HEK293 (cell line): Measurements from ENCODE around the gene ALOX15B.

Source experiments
- CTCF ChIA-PET: fragments of 350-600 bp; formaldehyde crosslinking; extraction: SDS; loops from one replicate; lab custom pipeline; 2021; ENCODE audit warnings: antibody characterized with exemption; lab: Yijun Ruan, JAX
- POLR2A ChIA-PET: fragments of 300-600 bp; formaldehyde crosslinking; extraction: SDS; loops from one replicate; lab custom pipeline; 2020; ENCODE audit warnings: antibody characterized with exemption, inconsistent platforms; lab: Yijun Ruan, JAX
- H3K27ac ChIP-seq: fragments of 200-500 bp; sonication (Bioruptor generic); 2 replicates; pipeline ENCODE4 v1.5.1; 2014; ENCODE audit warnings: low read depth, low read length, control low read depth, inconsistent platforms; ENCODE audit errors: extremely low read depth
- H3K36me3 ChIP-seq, 2 experiments: fragments of 200-500 bp in 1 of 2; sonication (Bioruptor generic) in 1 of 2; 1 replicate in 1 of 2; 2 replicates in 1 of 2; pipeline ENCODE4 v1.5.1; 2014 to 2017; ENCODE audit warnings: inconsistent platforms in 2 of 2, low read length in 2 of 2; ENCODE audit not compliant: control insufficient read depth in 2 of 2, insufficient read depth in 1 of 2
- H3K4me1 ChIP-seq: fragments of 200-500 bp; sonication (Bioruptor generic); 2 replicates; pipeline ENCODE4 v1.5.1; 2014; ENCODE audit warnings: mild to moderate bottlenecking, low read length, inconsistent platforms; ENCODE audit not compliant: control insufficient read depth, insufficient read depth
- H3K4me3 ChIP-seq: 2 replicates; pipeline ENCODE4 v1.5.1; 2011; ENCODE audit warnings: low read depth, mild to moderate bottlenecking, control low read depth, low read length, moderate library complexity
- H3K9me3 ChIP-seq: fragments of 200-500 bp; sonication (Bioruptor generic); 2 replicates; pipeline ENCODE4 v1.5.1; 2014; ENCODE audit warnings: low read depth, low read length, inconsistent platforms; ENCODE audit not compliant: control insufficient read depth, insufficient read depth
- GLIS1 ChIP-seq: fragments of 450-650 bp; formaldehyde crosslinking; IDR thresholded peaks from 2 replicates; pipeline ENCODE4 v1.5.1; 2016; ENCODE audit warnings: missing biosample characterization, missing genetic modification characterization
- KLF17 ChIP-seq: fragments of 450-650 bp; formaldehyde crosslinking; IDR thresholded peaks from 2 replicates; pipeline ENCODE4 v1.5.1; 2016; ENCODE audit warnings: missing biosample characterization, missing genetic modification characterization
- SCRT1 ChIP-seq: fragments of 450-650 bp; formaldehyde crosslinking; IDR thresholded peaks from 2 replicates; pipeline ENCODE4 v1.5.1; 2016; ENCODE audit warnings: missing biosample characterization, missing genetic modification characterization, borderline replicate concordance
- SP3 ChIP-seq: fragments of 450-650 bp; formaldehyde crosslinking; IDR thresholded peaks from 2 replicates; pipeline ENCODE4 v1.5.1; 2016; ENCODE audit warnings: missing biosample characterization, missing genetic modification characterization
- ZBTB20 ChIP-seq: fragments of 450-650 bp; formaldehyde crosslinking; IDR thresholded peaks from 2 replicates; pipeline ENCODE4 v1.5.1; 2016; ENCODE audit warnings: missing biosample characterization, missing genetic modification characterization
- ZEB2 ChIP-seq: fragments of 450-650 bp; formaldehyde crosslinking; IDR thresholded peaks from 2 replicates; pipeline ENCODE4 v1.5.1; 2016; ENCODE audit warnings: missing biosample characterization, missing genetic modification characterization
- ZNF157 ChIP-seq: fragments of 450-650 bp; formaldehyde crosslinking; IDR thresholded peaks from 2 replicates; pipeline ENCODE4 v1.5.1; 2016; ENCODE audit warnings: missing biosample characterization, missing genetic modification characterization
- ZNF169 ChIP-seq: fragments of 450-650 bp; formaldehyde crosslinking; IDR thresholded peaks from 2 replicates; pipeline ENCODE4 v1.5.1; 2016; ENCODE audit warnings: missing biosample characterization, missing genetic modification characterization
- ZNF362 ChIP-seq: fragments of 450-650 bp; formaldehyde crosslinking; IDR thresholded peaks from 2 replicates; pipeline ENCODE4 v1.5.1; 2016; ENCODE audit warnings: missing biosample characterization, missing genetic modification characterization
- ZNF398 ChIP-seq: fragments of 450-650 bp; formaldehyde crosslinking; IDR thresholded peaks from 2 replicates; pipeline ENCODE4 v1.5.1; 2017; ENCODE audit warnings: missing biosample characterization, missing genetic modification characterization
- ZNF518A ChIP-seq: fragments of 450-650 bp; formaldehyde crosslinking; conservative IDR thresholded peaks from 2 replicates; pipeline ENCODE4 v1.5.1; 2016; ENCODE audit warnings: low read depth, missing biosample characterization, missing genetic modification characterization
- ZNF580 ChIP-seq: fragments of 450-650 bp; formaldehyde crosslinking; IDR thresholded peaks from 2 replicates; pipeline ENCODE4 v1.5.1; 2016; ENCODE audit warnings: missing biosample characterization, missing genetic modification characterization
- ZNF626 ChIP-seq: fragments of 450-650 bp; sonication (Bioruptor Pico); formaldehyde crosslinking; IDR thresholded peaks from 2 replicates; pipeline ENCODE4 v1.5.1; 2018; ENCODE audit warnings: missing biosample characterization, missing genetic modification characterization, inconsistent platforms
- ZNF658 ChIP-seq: fragments of 450-650 bp; formaldehyde crosslinking; IDR thresholded peaks from 2 replicates; pipeline ENCODE4; 2016; ENCODE audit warnings: missing biosample characterization, missing genetic modification characterization
- ZNF660 ChIP-seq: fragments of 450-650 bp; IDR thresholded peaks from 2 replicates; pipeline ENCODE4 v1.5.1; 2018; ENCODE audit warnings: missing biosample characterization, mild to moderate bottlenecking, missing genetic modification characterization
- ZNF664 ChIP-seq: fragments of 450-650 bp; formaldehyde crosslinking; IDR thresholded peaks from 2 replicates; pipeline ENCODE4 v1.5.1; 2016; ENCODE audit warnings: missing biosample characterization, missing genetic modification characterization
- ZNF76 ChIP-seq: fragments of 450-650 bp; formaldehyde crosslinking; IDR thresholded peaks from 2 replicates; pipeline ENCODE4; 2016; ENCODE audit warnings: low read depth, missing biosample characterization, missing genetic modification characterization, borderline replicate concordance
- ZNF785 ChIP-seq: fragments of 450-650 bp; formaldehyde crosslinking; IDR thresholded peaks from 2 replicates; pipeline ENCODE4 v1.5.1; 2016; ENCODE audit warnings: missing biosample characterization, missing genetic modification characterization
- ZNF792 ChIP-seq: fragments of 450-650 bp; formaldehyde crosslinking; IDR thresholded peaks from 2 replicates; pipeline ENCODE4 v1.5.1; 2016; ENCODE audit warnings: missing biosample characterization, missing genetic modification characterization
- ZNF830 ChIP-seq: fragments of 450-650 bp; IDR thresholded peaks from 2 replicates; pipeline ENCODE4 v1.5.0; 2018; ENCODE audit warnings: missing biosample characterization, missing genetic modification characterization, low read depth, mild to moderate bottlenecking, moderate library complexity
- ZSCAN4 ChIP-seq: fragments of 450-650 bp; formaldehyde crosslinking; IDR thresholded peaks from 2 replicates; pipeline ENCODE4 v1.5.1; 2017; ENCODE audit warnings: missing biosample characterization, missing genetic modification characterization

ALOX15B gene

GRCh38 chr17:8038954-8039610 is at the start of gene ALOX15B:
Gene ALOX15B, plus strand, starts transcription at chr17:8039059. Its CDS starts 97 bp downstream, at chr17:8039156.
- Histone ChIP-seq H3K36me3 (no peaks in the 10 kb centered on the region; a peak in 1 of 3 replicates), H3K4me1 (no peaks in the 10 kb centered on the region), H3K9me3 (no peaks in the 10 kb centered on the region), H3K27ac (no peak within 1 kb of the TSS), H3K4me3 (no peak within 1 kb of the TSS)
- TF ChIP-seq ZNF664 (tag by site-specific recombination) (no peak), ZNF785 (tag by site-specific recombination) (no peak), GLIS1 (tag by site-specific recombination) (no peak), ZNF157 (tag by site-specific recombination) (no peak), ZNF660 (tag by site-specific recombination) (no peak), ZNF169 (no peak), ZNF626 (tag by site-specific recombination) (no peak)
- ChIA-PET CTCF (interaction anchor here (0.6 to 4.6 kb wide), 3 partner anchors 20 to 76 kb away, joined by 3 to 134 read pairs (median 68); no protein-coding TSS in a partner anchor), POLR2A (no interaction called here)

GRCh38 chr17:7989781-7990655 is 48.8 kb upstream of the ALOX15B start:
- peak overlapping the region; percentile 29; the same call in 1 of the 2 replicates for H3K27ac ChIP-seq
- POLR2A ChIA-PET, result interaction anchor here (0.6 to 3.0 kb wide), 8 partner anchors 14 to 560 kb away, joined by 3 to 22 read pairs (median 4); partner anchors contain the start of genes CNTROB, RNF227 and TRAPPC1
- TF ChIP-seq ZNF398 (tag by site-specific recombination) (peak; percentile 62), ZNF362 (no peak), ZNF792 (0 out of 2 replicates have a peak, but pooled peaks have one; percentile 60), SP3 (peak; percentile 28; the same call in 1 of the 2 replicates), ZNF658 (tag by site-specific recombination) (no peak), ZNF580 (tag by site-specific recombination) (no peak), ZNF76 (peak; percentile 43; the same call in 1 of the 2 replicates), ZBTB20 (tag by site-specific recombination) (peak; percentile 100), SCRT1 (tag by site-specific recombination) (no peak), ZNF518A (tag by site-specific recombination) (0 out of 2 replicates have a peak, but pooled peaks have one; percentile 24), KLF17 (tag by site-specific recombination) (peak; percentile 37; the same call in 1 of the 2 replicates), ZSCAN4 (no peak), ZNF830 (tag by site-specific recombination) (no peak), ZEB2 (tag by site-specific recombination) (peak; percentile 97)

More at GRCh38 chr17:7989781-7990655, 48.8 kb upstream of the ALOX15B start:
- H3K36me3 ChIP-seq, result no peaks in the 10 kb centered on the region
- no peaks in the 10 kb centered on the region for H3K9me3 ChIP-seq
- H3K4me1 ChIP-seq, result no peaks in the 10 kb centered on the region
- CTCF ChIA-PET, result interaction anchor here (0.5 to 10.0 kb wide), 66 partner anchors 9 to 901 kb away, joined by 3 to 141 read pairs (median 7); partner anchors contain the start of genes ALOX12B, CNTROB, GUCY2D and NAA38
- peak overlapping the region; percentile 59 for H3K4me3 ChIP-seq
